Adrenal gland (tissue), 12 donors: ENCODE results near the gene PGM2. TPM values are rescaled to one million over a fixed set of nuclear protein-coding genes. Genes with fewer than 3 reads are reported as not detected.
A peak's percentile ranks its signal among the peaks of the same experiment; 100 is the strongest.

Experiments used
- DNase-seq, 7 donors: peaks; one replicate each; pipeline ENCODE4 v3.0.0-alpha.2; 2019 to 2020
- H3K27ac ChIP-seq, 5 donors: fragments of 200-600 bp; sonication (generic) in 4 of 5; 1 replicate in 3 of 5; 2 replicates in 2 of 5; pipeline versions ENCODE4 v1.5.1 to v1.8.0; 2016 to 2020; ENCODE audit warnings: mild to moderate bottlenecking in 1 of 5
- H3K27me3 ChIP-seq: fragments of 200-600 bp; 2 replicates; pipeline ENCODE4 v1.8.0; 2021
- H3K36me3 ChIP-seq, 2 donors: fragments of 200-600 bp; replicated peaks in 1 of 2; 1 replicate in 1 of 2; 2 replicates in 1 of 2; pipeline versions ENCODE4 v1.5.1 to v1.8.0; 2018 to 2022
- H3K4me1 ChIP-seq, 2 donors: fragments of 200-600 bp; replicated peaks in 1 of 2; 1 replicate in 1 of 2; 2 replicates in 1 of 2; pipeline versions ENCODE4 v1.5.1 to v1.8.0; 2018 to 2021
- H3K4me3 ChIP-seq, 4 donors: fragments of 200-600 bp; sonication (generic) in 3 of 4; one replicate each; pipeline ENCODE4 v1.5.1; 2016 to 2018
- H3K9me3 ChIP-seq, 3 donors: fragments of 200-600 bp; sonication (generic) in 1 of 3; replicated peaks in 1 of 3; 1 replicate in 2 of 3; 2 replicates in 1 of 3; pipeline versions ENCODE4 v1.5.1 to v1.8.0; 2016 to 2021
- POLR2A ChIP-seq, 2 donors: fragments of 450-650 bp; IDR thresholded peaks; one replicate each; pipeline ENCODE4 v1.6.1; 2017; ENCODE audit warnings: antibody characterized with exemption in 2 of 2, mild to moderate bottlenecking in 2 of 2, moderate library complexity in 1 of 2
- WGBS, 4 donors: extraction: QIAGEN DNeasy Blood & Tissue Kit in 2 of 4; methylation state at CpG; one replicate each; pipeline versions ENCODE4 v1.1.5 to v1.1.7; 2013 to 2017; 5-methylcytosine and 5-hydroxymethylcytosine counted together
- intact Hi-C, 2 donors: fragments of 100-400 bp; cut with DNase I; formaldehyde crosslinking; loops; one replicate each; pipeline versions ENCODE4 v1.14.1 to v1.15.0; 2022 to 2023
- polyA plus RNA-seq, 3 donors: library from polyadenylated mRNA; stranded (reverse); fragments of 200-250 nt in 2 of 3; fragments of 350-450 nt in 1 of 3; fragmentation: Illumina TruSeq in 1 of 3; extraction: RNeasy Lipid Tissue Mini Kit (QIAGEN cat#74804) in 1 of 3; gene quantifications; one replicate each; pipeline ENCODE4 v1.2.3, GENCODE V29; 2013 to 2014
- total RNA-seq, 9 donors: library from RNA; depleted of rRNA in 4 of 9; stranded (reverse); fragments of >200 nt in 4 of 9; fragments of 120-200 nt in 1 of 9; fragmentation: NEBNext Ultra II Directional in 1 of 9; extraction: Animal tissue kit (Norgen Biotek cat#: 25700) in 1 of 9; gene quantifications; one replicate each; pipeline versions ENCODE4 v1.1.0 to v1.2.4, GENCODE V29; 2013 to 2023
- TF ChIP-seq, protein P1 (sequence below), 6 experiments: fragments of 450-650 bp in 4 of 6; fragments of 200-600 bp in 2 of 6; sonication (generic) in 1 of 6; IDR thresholded peaks; 1 replicate in 5 of 6; 2 replicates in 1 of 6; pipeline versions ENCODE4 v1.5.1 to v1.8.0; 2016 to 2021; ENCODE audit warnings: antibody characterized with exemption in 6 of 6, mild to moderate bottlenecking in 2 of 6, moderate library complexity in 1 of 6
- donor health status: healthy with polysubstance abuse.
- donor health status: Bipolar disorder and iron deficiency.
- donor health status: DM: yes; HTN: yes; CAD: no.
- donor health status: DM: no; HTN: no; CAD: no.
- donor health status: DM: no; HTN: no; CAD: no.
- donor health status: DM: yes; HTN: yes; CAD: no.

Gene PGM2
- total and polyA plus RNA-seq, 12 donors = 6.8 to 59.2 (median 27.2) TPM

GRCh38 chr4:37905533-37906169 is 79.2 kb downstream of the PGM2 start:
- WGBS, 4 donors = 70 to 83% (median 77%) methylated on average over 7 of the region's 7 CpGs
- Histone ChIP-seq H3K27ac (no peak overlapping the region), H3K4me1 (no peaks in the 10 kb centered on the region), H3K36me3 (no peaks in the 10 kb centered on the region), H3K4me3 (no peak overlapping the region), H3K9me3 (no peaks in the 10 kb centered on the region), H3K27me3 (no peaks in the 10 kb centered on the region)
- no peak for DNase-seq
- intact Hi-C loops = no loop called here
- no peak for TF ChIP-seq POLR2A (IDR thresholded peaks at IDR 0.05)

- WGBS, 4 donors = 64 to 67% (median 66%) methylated on average over 21 of the region's 21 CpGs
- H3K4me1 ChIP-seq = no peaks in the 10 kb centered on the region
- intact Hi-C loops = no loop called here
Observed at GRCh38 chr4:37908488-37909331, 82.2 kb downstream of the PGM2 start.

DNA sequence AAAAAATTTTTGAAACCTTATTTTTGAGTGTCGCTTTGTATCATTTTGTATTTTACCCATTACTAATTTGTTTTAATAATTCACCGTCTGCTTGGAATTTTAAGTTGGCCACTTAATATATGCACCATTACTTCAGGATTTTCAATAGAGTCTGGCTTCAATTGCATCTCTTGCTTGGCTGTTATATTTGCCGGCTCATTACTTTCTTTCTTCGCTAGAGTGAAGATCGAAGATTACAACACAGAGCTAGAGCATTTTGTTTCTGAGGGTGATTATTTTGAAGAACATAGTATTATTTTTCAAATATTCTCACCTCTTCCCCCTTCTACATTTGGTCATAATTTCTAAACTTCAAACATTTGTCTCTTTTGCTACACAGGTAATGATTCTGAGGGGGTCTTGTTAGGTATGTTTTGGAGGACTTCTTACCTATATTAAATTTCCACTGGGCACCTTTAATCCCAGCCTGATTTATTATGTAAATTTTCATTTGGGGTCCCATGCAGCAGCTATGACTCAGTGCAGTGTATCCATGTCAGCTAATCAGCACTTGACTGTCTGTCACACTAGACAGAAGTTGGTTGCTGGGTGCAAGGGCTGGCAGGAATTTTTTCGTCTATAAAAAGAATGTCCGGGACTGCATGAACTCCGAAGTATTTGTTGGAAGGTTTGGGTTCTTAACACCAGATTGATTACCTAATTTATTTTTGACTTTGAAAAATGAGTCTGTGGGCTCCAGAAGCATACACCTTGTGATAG is 83.0 kb downstream of the PGM2 start:
- TF ChIP-seq POLR2A (IDR thresholded peaks at IDR 0.05) = no peak
- TF ChIP-seq, protein P1, sequence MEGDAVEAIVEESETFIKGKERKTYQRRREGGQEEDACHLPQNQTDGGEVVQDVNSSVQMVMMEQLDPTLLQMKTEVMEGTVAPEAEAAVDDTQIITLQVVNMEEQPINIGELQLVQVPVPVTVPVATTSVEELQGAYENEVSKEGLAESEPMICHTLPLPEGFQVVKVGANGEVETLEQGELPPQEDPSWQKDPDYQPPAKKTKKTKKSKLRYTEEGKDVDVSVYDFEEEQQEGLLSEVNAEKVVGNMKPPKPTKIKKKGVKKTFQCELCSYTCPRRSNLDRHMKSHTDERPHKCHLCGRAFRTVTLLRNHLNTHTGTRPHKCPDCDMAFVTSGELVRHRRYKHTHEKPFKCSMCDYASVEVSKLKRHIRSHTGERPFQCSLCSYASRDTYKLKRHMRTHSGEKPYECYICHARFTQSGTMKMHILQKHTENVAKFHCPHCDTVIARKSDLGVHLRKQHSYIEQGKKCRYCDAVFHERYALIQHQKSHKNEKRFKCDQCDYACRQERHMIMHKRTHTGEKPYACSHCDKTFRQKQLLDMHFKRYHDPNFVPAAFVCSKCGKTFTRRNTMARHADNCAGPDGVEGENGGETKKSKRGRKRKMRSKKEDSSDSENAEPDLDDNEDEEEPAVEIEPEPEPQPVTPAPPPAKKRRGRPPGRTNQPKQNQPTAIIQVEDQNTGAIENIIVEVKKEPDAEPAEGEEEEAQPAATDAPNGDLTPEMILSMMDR (IDR thresholded peaks at IDR 0.05) = no peak
- no peak overlapping the region for H3K4me3 ChIP-seq
- peak overlapping the region in 1 of 5 donors; percentile 41 for H3K27ac ChIP-seq
- no peaks in the 10 kb centered on the region for H3K36me3 ChIP-seq
- intact Hi-C loops = no loop called here
- H3K27me3 ChIP-seq = no peaks in the 10 kb centered on the region
- H3K4me1 ChIP-seq = no peaks in the 10 kb centered on the region
- H3K9me3 ChIP-seq = no peaks in the 10 kb centered on the region
- DNase-seq = no peak
- WGBS, 4 donors = 87 to 92% (median 89%) methylated on average over 8 of the region's 8 CpGs

More at GRCh38 chr4:37908488-37909331, 82.2 kb downstream of the PGM2 start:
- TF ChIP-seq, protein P1 (IDR thresholded peaks at IDR 0.05) = no peak
- TF ChIP-seq POLR2A (IDR thresholded peaks at IDR 0.05) = no peak
- Histone ChIP-seq H3K27ac (peak overlapping the region in 2 of 5 donors; percentile 36 to 41), H3K9me3 (no peaks in the 10 kb centered on the region), H3K4me3 (no peak overlapping the region), H3K27me3 (no peaks in the 10 kb centered on the region), H3K36me3 (no peaks in the 10 kb centered on the region)
- DNase-seq = no peak

DNA sequence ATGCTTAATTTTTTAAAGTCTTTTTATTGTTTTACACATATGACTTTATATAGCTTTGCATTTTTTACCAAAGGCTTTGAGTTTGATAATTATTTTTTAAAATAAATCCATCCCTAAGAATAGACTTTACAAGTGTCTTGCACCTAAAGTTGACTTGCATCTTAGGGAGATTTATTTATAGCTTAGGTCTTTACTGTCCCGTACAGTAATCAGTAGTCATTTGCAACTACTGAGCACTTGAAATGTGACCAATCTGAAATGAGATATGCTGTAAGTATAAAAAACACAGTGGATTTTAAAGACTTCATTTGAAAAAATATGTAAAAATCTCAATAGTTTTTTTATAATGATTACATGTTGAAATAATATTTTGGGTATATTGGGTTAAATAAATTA is 83.6 kb downstream of the PGM2 start:
- H3K9me3 ChIP-seq = no peaks in the 10 kb centered on the region
- TF ChIP-seq POLR2A (IDR thresholded peaks at IDR 0.05) = no peak
- TF ChIP-seq, protein P1 (IDR thresholded peaks at IDR 0.05) = no peak
- H3K4me1 ChIP-seq = no peaks in the 10 kb centered on the region
- WGBS, 4 donors = 34 to 84% (median 76%) methylated on average over 1 of the region's 1 CpG
- H3K4me3 ChIP-seq = no peak overlapping the region
- H3K27me3 ChIP-seq = no peaks in the 10 kb centered on the region
- DNase-seq = no peak
- no peaks in the 10 kb centered on the region for H3K36me3 ChIP-seq
- intact Hi-C loops = no loop called here
- H3K27ac ChIP-seq = no peak overlapping the region

Other genes starting within 250 kb of the PGM2 start
- 10 to 100 TPM in 7 of 9 donors, 1 to 10 TPM in 2; 6.3 to 27.0 (median 16.9) TPM for gene RELL1, start 140.3 kb upstream of the PGM2 start, total RNA-seq
- gene RELL1, start 140.3 kb upstream of the PGM2 start, polyA plus RNA-seq = 1 to 10 TPM in 1 of 3 donors, under 1 TPM in 2; 0.44 to 1.3 (median 0.97) TPM
- 10 to 100 TPM; 16.3 to 77.3 (median 29.8) TPM for gene TBC1D1, start 64.4 kb downstream of the PGM2 start, total RNA-seq
- 10 to 100 TPM; 17.8 to 25.8 (median 23.1) TPM for gene TBC1D1, start 64.4 kb downstream of the PGM2 start, polyA plus RNA-seq
- 1 to 10 TPM in 1 of 9 donors, under 1 TPM in 3, not detected in 5; 0.22 to 1.2 (median 0.33) TPM for gene PTTG2, start 133.7 kb downstream of the PGM2 start, total RNA-seq
- gene PTTG2, start 133.7 kb downstream of the PGM2 start, polyA plus RNA-seq = under 1 TPM in 1 of 3 donors, not detected in 2; 0.13 TPM